ELF-1 (cell line): Measurements from ENCODE around the gene FLII.
"Not testable (repeated sequence)": the region's sequence is repeated elsewhere in the genome, so short reads cannot be mapped to it uniquely, and the experiment has no call there.

Source experiments
- DNase-seq: peaks from one replicate; pipeline ENCODE4 v3.0.0-alpha.2; 2016; ENCODE audit warnings: low read depth, low spot score

The FLII gene

DNA sequence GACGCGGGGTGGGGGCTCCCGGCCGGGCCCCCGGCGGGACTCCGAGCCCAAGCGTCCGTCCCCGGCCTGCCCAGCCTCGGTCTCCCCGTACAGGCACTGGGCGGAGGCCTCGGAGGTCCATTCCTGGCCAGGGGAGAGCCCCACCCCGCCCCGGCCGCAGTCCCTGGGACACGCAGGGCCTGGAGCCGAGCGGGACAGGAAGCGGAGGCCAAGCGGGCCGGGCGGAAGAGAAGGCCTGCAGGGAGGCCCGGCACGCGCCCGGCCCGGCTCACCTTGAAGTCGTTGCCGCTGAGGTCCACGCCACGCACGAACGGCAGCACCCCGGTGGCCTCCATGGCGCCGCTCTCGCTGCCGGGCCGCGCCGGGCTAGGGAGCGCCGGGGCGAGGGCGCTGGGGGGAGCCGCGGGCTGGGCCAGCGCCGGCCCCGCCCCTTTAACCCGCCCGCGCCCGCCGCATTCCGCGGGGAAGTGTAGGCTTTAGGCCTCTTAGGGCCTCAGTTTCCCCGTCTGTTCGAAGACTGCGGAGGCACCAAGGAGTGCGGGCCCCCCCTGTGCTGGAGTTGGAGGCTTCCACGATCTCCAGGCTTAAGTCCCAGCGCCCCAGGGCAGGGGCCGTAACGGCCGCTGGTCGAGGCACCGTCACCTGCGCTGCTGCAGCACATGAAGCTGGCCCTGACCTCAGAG lies at the start of gene FLII:
TSS of gene FLII (minus strand) at position 383 of the 683 bp plus-strand sequence. CDS start at position 335, 48 bp downstream.
- DNase-seq, result peak; percentile 76

DNA sequence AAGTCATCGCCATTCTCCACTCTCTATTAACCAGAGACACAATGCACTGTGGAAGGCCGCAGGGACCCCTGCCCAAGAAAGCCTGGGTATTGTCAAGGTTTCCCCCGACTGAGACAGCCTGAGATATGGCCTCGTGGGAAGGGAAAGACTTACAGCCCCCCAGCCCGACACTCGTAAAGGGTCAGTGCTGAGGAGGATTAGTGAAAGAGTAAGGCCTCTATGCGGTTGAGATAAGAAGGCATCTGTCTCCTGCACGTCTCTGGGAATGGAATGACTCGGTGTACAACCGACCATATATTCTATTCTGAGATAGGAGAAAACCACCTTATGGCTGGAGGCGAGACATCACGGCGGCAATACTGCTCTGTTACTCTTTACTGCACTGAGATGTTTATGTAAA lies 44.7 kb upstream of the FLII start:
- DNase-seq, result peak; percentile 59

- no peak for DNase-seq
Observed at GRCh38 chr17:18300725-18301480, 42.4 kb upstream of the FLII start.

GRCh38 chr17:18298061-18298460 lies 39.5 kb upstream of the FLII start:
- DNase-seq, result not testable (repeated sequence)

GRCh38 chr17:18291718-18292540 lies 33.4 kb upstream of the FLII start:
- no peak for DNase-seq

DNA sequence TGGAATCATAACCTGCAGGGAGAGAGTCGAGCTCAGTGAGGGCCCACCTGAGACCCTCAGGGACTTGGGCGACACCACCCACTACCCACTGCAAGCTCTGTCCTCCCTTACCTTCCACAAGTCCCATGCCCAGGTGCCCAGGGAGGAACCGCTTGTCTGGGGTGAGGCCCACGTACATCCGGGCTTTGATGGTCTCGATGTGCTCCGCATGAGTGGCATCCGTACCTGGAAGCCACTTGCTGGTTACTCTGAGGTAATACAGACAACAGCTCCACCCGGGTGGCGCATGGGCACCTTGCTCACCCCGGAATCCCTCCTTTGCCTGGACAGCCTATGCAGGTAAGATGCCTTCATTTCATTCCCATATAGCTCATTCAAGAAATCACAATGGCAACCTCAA lies 26.8 kb upstream of the FLII start:
- DNase-seq, result no peak

DNA sequence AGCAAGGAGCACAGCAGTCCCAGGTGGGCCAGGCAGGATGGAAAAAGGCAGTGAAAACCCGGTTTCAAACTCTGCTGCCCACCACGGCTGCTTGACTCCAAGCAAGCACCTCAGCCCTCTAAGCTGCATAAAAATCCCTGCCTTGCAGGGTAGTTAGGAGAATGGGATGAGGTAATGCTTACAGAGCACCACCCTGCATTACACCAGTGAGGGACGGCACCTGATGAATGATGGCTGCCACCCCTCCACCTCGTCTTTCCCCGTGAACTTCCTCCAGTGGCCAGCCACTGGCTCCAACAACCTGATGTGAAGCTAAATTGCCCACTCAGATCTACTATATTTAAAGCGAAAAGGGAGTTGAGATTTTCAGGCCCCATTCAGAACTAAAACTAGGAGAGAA lies 23.2 kb upstream of the FLII start:
- DNase-seq, result no peak

DNA sequence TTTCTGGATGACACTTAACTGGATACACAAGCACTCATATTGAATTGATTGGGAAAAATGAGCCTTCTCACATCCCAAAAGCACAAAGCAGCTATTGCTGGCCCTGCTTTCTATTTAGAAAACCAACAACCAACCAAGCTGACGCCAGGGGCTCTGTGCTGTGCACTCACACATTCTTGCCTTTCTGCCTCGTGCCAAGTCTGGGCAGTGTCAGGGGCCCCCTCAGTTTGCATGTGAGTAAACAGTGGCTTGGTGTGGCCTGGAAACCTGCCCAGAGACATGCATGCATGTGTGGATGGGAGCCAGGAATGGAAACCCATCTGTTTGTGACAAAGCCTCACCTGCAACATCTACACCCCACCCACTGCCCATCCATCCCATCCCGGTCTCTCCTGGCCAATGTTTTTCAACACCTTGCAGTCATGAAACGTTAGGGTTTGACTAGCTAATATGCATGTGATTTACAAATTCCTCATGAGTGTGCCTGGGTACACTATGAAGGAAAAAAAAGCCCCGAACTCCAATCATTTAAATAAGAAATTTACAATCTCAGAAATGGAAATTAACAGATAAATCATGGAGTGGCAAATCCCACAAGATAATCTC lies 22.3 kb upstream of the FLII start:
- DNase-seq, result no peak

- no peak for DNase-seq
Observed at GRCh38 chr17:18280249-18280648, 21.7 kb upstream of the FLII start.

GRCh38 chr17:18278867-18279266 lies 20.3 kb upstream of the FLII start:
- no peak for DNase-seq

DNA sequence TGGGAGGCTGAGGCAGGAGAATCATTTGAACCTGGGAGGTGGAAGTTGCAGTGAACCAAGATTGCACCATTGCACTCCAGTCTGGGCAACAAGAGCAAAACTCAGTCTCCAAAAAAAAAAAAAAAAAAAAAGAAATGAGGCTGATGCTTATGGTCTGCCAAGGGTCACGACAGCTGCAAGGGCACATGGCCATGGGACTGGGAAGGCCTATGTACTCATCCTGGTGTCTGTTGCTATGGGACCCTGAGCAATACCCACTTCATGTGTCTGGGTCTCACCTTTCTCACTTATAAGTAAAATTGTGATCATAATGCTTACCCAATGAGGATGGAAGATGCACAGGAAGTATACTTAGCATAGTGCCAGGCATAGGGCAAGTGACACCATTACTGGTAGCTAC lies 18.5 kb upstream of the FLII start:
- DNase-seq, result no peak

- DNase-seq, result no peak
Observed at GRCh38 chr17:18270046-18270931, 11.8 kb upstream of the FLII start.

- peak; percentile 82 for DNase-seq
Observed at GRCh38 chr17:18267927-18268711, 9.6 kb upstream of the FLII start.

DNA sequence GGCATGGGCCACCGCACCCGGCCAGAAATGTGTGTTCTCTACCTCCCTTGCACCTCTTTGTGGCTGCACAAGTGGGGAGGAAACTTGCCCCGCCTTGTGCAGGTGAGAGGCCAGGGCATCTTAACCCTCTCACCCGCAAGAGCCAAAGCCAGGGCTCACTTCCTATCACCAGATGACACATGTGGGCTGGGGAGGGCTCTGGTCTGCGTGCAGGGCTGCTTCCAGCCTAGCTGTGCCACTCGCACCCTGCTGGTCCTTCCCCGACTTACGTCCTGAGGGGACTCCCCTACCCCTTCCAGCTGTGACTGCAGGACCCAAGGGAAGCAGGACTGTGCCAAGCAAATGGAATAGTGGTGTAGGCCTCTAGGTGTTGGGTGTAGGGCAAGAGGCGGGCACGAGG lies 8.8 kb upstream of the FLII start:
- DNase-seq, result no peak

GRCh38 chr17:18263885-18264682 lies 5.5 kb upstream of the FLII start:
- no peak for DNase-seq

DNA sequence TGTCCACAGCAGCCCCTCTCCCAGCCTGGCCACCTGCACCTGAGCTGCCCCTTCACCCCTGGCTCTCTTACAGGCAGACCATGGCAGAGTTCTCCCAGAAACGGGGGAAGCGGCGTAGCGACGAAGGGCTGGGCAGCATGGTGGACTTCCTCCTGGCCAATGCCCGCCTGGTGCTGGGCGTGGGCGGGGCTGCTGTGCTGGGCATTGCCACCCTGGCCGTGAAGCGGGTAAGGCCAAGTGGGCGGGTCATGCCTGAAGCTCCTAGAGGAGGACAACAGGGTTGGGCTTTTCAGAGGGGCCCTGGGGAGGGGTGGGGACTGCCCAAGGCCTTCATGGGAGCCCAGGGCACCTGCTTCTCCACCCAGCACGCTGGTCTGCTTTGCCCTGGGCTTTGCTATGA lies 4.1 kb upstream of the FLII start:
- no peak for DNase-seq

DNA sequence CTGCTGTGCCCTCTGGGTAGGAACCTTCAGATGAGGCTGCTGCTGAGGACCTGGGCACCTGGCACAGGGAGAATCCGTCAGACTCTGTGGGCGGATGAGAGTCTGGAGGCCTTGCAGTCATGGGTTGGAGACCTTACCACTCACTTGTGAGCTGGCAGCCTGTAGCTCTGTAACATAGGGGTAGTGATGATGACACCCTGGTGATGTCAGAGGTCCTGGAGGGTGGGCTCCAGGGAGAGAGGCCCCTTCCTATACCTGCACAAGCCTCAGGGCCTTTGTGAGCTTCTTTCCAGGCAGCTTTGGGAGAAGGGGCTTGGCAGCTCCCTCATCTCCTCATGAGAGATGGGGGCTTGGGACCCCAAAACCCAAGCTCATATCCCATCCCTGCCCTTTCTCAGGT lies 3.6 kb upstream of the FLII start:
- no peak for DNase-seq

- no peak for DNase-seq
Observed at GRCh38 chr17:18261659-18262058, 3.1 kb upstream of the FLII start.

DNA sequence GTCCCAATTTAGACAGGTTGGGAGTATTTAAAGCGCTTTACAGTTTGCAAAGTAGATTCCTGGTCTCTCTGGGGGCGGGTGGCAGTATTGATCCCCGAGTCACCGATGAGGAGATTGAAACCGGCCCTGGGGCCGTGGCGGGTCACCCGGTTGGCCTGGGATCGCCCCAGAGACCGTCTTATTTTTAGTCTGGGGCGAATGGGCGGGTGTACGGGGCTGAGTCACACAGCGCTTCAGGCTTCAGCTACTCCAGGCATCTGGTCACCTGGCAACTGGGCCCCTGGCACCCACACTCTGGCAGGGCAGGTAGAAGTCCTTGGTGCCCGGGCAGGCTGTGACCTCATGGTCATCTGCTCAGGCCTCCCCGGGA lies 2.6 kb upstream of the FLII start:
- peak; percentile 69 for DNase-seq
